Neural cell (in vitro differentiated cells): Measurements from ENCODE around the gene BRD9. TPM values are rescaled to one million over a fixed set of nuclear protein-coding genes. Genes with fewer than 3 reads are reported as not detected.

Experiments used
- H2AFZ ChIP-seq: fragments of 200-600, 300-800 bp; sonication (generic), shearing (Covaris generic); 2 replicates; pipeline ENCODE4 v1.6.0; 2014; ENCODE audit warnings: low read depth, mild to moderate bottlenecking, antibody characterized with exemption, low read length, moderate library complexity
- H3F3A ChIP-seq: fragments of 200-600 bp; shearing (Covaris generic); 2 replicates; pipeline ENCODE4 v1.6.1; 2016; ENCODE audit warnings: mild to moderate bottlenecking, moderate library complexity, mixed read lengths, antibody characterized with exemption, low read length; ENCODE audit not compliant: insufficient read depth, poor library complexity, severe bottlenecking
- H3K27ac ChIP-seq: fragments of 200-600, 300-800 bp; sonication (generic), shearing (Covaris generic); 2 replicates; pipeline ENCODE4 v1.5.1; 2014; ENCODE audit warnings: mild to moderate bottlenecking, low read length, moderate library complexity
- H3K27me3 ChIP-seq: fragments of 300-800, 200-600 bp; sonication (generic), shearing (Covaris generic); 2 replicates; pipeline ENCODE4 v1.6.0; 2014; ENCODE audit warnings: mild to moderate bottlenecking, low read depth, low read length, moderate library complexity; ENCODE audit not compliant: insufficient read depth
- H3K36me3 ChIP-seq: fragments of 300-800, 200-600 bp; sonication (generic), shearing (Covaris generic); 2 replicates; pipeline ENCODE4 v1.5.1; 2014; ENCODE audit warnings: mild to moderate bottlenecking, antibody characterized with exemption, low read length, moderate library complexity; ENCODE audit not compliant: insufficient read depth
- H3K4me2 ChIP-seq: fragments of 300-800, 200-600 bp; sonication (generic), shearing (Covaris generic); 2 replicates; pipeline ENCODE4 v1.6.0; 2014; ENCODE audit warnings: mild to moderate bottlenecking, low read length
- H3K4me3 ChIP-seq: fragments of 300-800, 200-600 bp; sonication (generic), shearing (Covaris generic); 2 replicates; pipeline ENCODE4 v1.5.1; 2014; ENCODE audit warnings: mild to moderate bottlenecking, low read length, moderate library complexity
- H3K79me2 ChIP-seq: fragments of 200-600 bp; shearing (Covaris generic); replicated peaks from 2 replicates; pipeline ENCODE4 v1.6.0; 2014; ENCODE audit warnings: mild to moderate bottlenecking, low read length, moderate library complexity; ENCODE audit not compliant: insufficient read depth
- H3K9ac ChIP-seq: fragments of 300-800, 200-600 bp; sonication (generic), shearing (Covaris generic); 2 replicates; pipeline ENCODE4 v1.6.1; 2016; ENCODE audit warnings: mild to moderate bottlenecking, low read length, mixed read lengths
- H3K9me2 ChIP-seq: fragments of 200-600 bp; shearing (Covaris generic); 2 replicates; pipeline ENCODE4 v1.6.1; 2016; ENCODE audit warnings: mild to moderate bottlenecking, low read length, mixed read lengths; ENCODE audit not compliant: insufficient read depth
- H3K9me3 ChIP-seq: fragments of 200-600, 300-800 bp; sonication (generic), shearing (Covaris generic); 2 replicates; pipeline ENCODE4 v1.6.1; 2016; ENCODE audit warnings: mild to moderate bottlenecking, mixed run types, low read length, moderate library complexity, mixed read lengths
- H4K20me1 ChIP-seq: fragments of 200-600 bp; shearing (Covaris generic); 2 replicates; pipeline ENCODE4 v1.6.1; 2016; ENCODE audit warnings: mild to moderate bottlenecking, mixed run types; ENCODE audit not compliant: insufficient read depth
- CTCF ChIP-seq: fragments of 450-650 bp; IDR thresholded peaks from 2 replicates; pipeline ENCODE4 v1.5.1; 2014; ENCODE audit warnings: antibody characterized with exemption, mild to moderate bottlenecking, moderate library complexity; ENCODE audit not compliant: poor library complexity, severe bottlenecking
- EP300 ChIP-seq: fragments of 450-650 bp; conservative IDR thresholded peaks from 2 replicates; pipeline ENCODE4 v1.6.1; 2014; ENCODE audit warnings: antibody characterized with exemption, mild to moderate bottlenecking, moderate library complexity; ENCODE audit not compliant: poor library complexity, severe bottlenecking
- EZH2 ChIP-seq: fragments of 200-600, 300-800 bp; shearing (Covaris generic), sonication (generic); IDR thresholded peaks from 2 replicates; pipeline ENCODE4 v1.6.1; 2014; ENCODE audit warnings: antibody characterized with exemption, low read length, borderline replicate concordance, mild to moderate bottlenecking; ENCODE audit not compliant: insufficient read depth, poor library complexity, severe bottlenecking
- MXI1 ChIP-seq: fragments of 450-650 bp; conservative IDR thresholded peaks from 2 replicates; pipeline ENCODE4 v1.6.1; 2014; ENCODE audit warnings: antibody characterized with exemption, mild to moderate bottlenecking; ENCODE audit not compliant: poor library complexity, severe bottlenecking
- POLR2AphosphoS5 ChIP-seq: IDR thresholded peaks from 2 replicates; pipeline ENCODE4 v1.6.1; 2012
- RAD21 ChIP-seq: fragments of 450-650 bp; conservative IDR thresholded peaks from 2 replicates; pipeline ENCODE4 v1.6.1; 2014; ENCODE audit warnings: antibody characterized with exemption, mild to moderate bottlenecking, moderate library complexity
- REST ChIP-seq: IDR thresholded peaks from 2 replicates; pipeline ENCODE4 v1.6.1; 2012; ENCODE audit warnings: borderline replicate concordance
- SMC3 ChIP-seq: fragments of 450-650 bp; conservative IDR thresholded peaks from 2 replicates; pipeline ENCODE4 v1.6.1; 2014; ENCODE audit warnings: antibody characterized with exemption, mild to moderate bottlenecking, moderate library complexity; ENCODE audit not compliant: poor library complexity
- TAF1 ChIP-seq: IDR thresholded peaks from 2 replicates; pipeline ENCODE4 v1.6.1; 2012; ENCODE audit warnings: low read depth
- polyA plus RNA-seq: library from polyadenylated mRNA; depleted of rRNA; stranded (reverse); fragments of >200 nt; gene quantifications from 2 replicates; pipeline ENCODE4 v1.2.3, GENCODE V29; 2014

Gene BRD9
- polyA plus RNA-seq, 1 donor from 2014 or later: 50.4 TPM

- Histone ChIP-seq H3K9ac (no peak overlapping the region), H3K4me3 (no peak overlapping the region), H3K4me2 (no peak overlapping the region), H3K79me2 (no peaks in the 10 kb centered on the region), H2AFZ (no peak overlapping the region), H3K27me3 (no peaks in the 10 kb centered on the region), H3K9me2 (no peaks in the 10 kb centered on the region), H3F3A (no peaks in the 10 kb centered on the region), H3K36me3 (no peaks in the 10 kb centered on the region), H4K20me1 (no peaks in the 10 kb centered on the region), H3K27ac (no peak overlapping the region), H3K9me3 (no peaks in the 10 kb centered on the region)
- TF ChIP-seq MXI1 (no peak), SMC3 (no peak), EP300 (no peak), POLR2AphosphoS5 (no peak), TAF1 (no peak), REST (no peak), CTCF (no peak), EZH2 (no peak), RAD21 (no peak)
Observed at GRCh38 chr5:859391-859790, 33.2 kb downstream of the BRD9 start.

GRCh38 chr5:858726-859125, 33.9 kb downstream of the BRD9 start:
- no peaks in the 10 kb centered on the region for H3K9me2 ChIP-seq

More at GRCh38 chr5:858726-859125, 33.9 kb downstream of the BRD9 start:
- no peaks in the 10 kb centered on the region for H4K20me1 ChIP-seq
- no peak for TF ChIP-seq MXI1
- H3K27ac ChIP-seq: no peak overlapping the region
- H3F3A ChIP-seq: no peaks in the 10 kb centered on the region
- no peak overlapping the region for H3K9ac ChIP-seq
- H2AFZ ChIP-seq: no peak overlapping the region
- H3K9me3 ChIP-seq: no peaks in the 10 kb centered on the region
- H3K4me2 ChIP-seq: no peak overlapping the region
- no peaks in the 10 kb centered on the region for H3K27me3 ChIP-seq
- no peaks in the 10 kb centered on the region for H3K79me2 ChIP-seq
- no peaks in the 10 kb centered on the region for H3K36me3 ChIP-seq
- H3K4me3 ChIP-seq: no peak overlapping the region
